HFF-Myc (cell line): ENCODE data around the gene FASN.

Source experiments
- DNase-seq: peaks from one replicate; pipeline ENCODE4 v3.0.0-alpha.2; 2011; ENCODE audit warnings: low read depth; ENCODE audit errors: extremely low read depth
- H3K4me3 ChIP-seq: replicated peaks from 2 replicates; pipeline ENCODE4 v1.5.1; 2011; ENCODE audit warnings: low read depth, mild to moderate bottlenecking, control low read depth, low read length
- CTCF ChIP-seq: IDR thresholded peaks from 2 replicates; pipeline ENCODE4 v1.5.1; 2012; ENCODE audit warnings: mild to moderate bottlenecking, low read depth, low read length, control low read depth; ENCODE audit errors: missing control alignments

The FASN gene

DNA sequence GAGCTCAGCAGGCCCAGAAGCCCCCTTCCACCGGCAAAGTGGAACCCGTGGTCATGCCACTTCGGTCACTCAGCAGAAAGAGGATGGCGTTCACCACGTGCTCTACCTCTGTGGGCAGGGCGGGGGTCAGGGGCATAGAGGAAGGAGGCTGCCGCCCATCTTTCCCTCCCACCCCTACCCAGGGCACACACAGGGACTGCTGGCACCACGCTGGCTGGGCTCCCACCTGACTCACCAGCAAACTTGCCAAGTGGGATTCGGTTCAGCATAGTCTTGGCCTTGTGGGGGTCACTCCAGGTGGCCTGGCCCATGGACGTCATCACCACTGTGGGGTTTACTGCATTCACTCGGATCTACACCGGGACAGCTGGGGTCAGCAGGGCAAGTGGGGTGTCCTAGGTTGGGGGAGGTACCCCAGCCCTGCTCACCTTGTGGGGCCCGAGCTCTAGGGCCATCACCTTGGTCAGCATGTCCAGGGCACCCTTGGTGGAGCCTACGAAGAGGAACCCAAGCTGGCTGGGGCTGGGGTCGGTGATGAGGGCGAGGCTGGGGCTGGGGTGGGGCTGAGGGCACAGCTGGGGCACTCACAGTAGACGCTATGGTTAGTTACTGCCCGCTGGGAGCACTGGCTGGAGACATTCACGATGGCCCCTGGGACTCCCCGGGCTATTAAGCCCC is 61.9 kb downstream of the FASN start:
- DNase-seq = no peak
- TF ChIP-seq CTCF = no peak
- H3K4me3 ChIP-seq = peak overlapping the region; percentile 78

DNA sequence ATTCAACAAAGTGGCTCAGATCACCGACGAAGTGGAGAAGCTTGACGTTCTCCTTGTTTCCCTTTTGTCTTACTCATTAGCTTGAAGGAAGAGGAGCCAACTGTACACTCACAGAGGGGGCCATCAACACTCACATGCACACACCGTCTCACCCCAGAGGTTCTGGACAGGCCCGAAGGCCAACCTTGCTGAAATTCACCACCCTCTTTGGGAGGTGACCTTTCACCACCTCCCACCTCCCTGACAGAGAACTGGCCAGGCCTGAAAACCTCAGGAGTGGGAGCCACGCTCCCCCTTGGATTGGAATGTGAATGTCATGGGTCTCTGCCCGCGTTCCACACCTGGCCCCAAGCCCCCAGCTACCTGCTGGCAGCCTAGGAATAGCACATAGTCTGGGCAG is 62.5 kb downstream of the FASN start:
- DNase-seq = no peak
- H3K4me3 ChIP-seq = no peak overlapping the region
- TF ChIP-seq CTCF = no peak

GRCh38 chr17:82034371-82035011 is 63.5 kb downstream of the FASN start:
- TF ChIP-seq CTCF = no peak
- no peak overlapping the region for H3K4me3 ChIP-seq
- no peak for DNase-seq

GRCh38 chr17:82033359-82034085 is 64.5 kb downstream of the FASN start:
- no peak for DNase-seq
- H3K4me3 ChIP-seq = no peak overlapping the region
- TF ChIP-seq CTCF = no peak

GRCh38 chr17:82031885-82032627 is 66.0 kb downstream of the FASN start:
- TF ChIP-seq CTCF = no peak
- no peak for DNase-seq
- peak overlapping the region; percentile 72 for H3K4me3 ChIP-seq

DNA sequence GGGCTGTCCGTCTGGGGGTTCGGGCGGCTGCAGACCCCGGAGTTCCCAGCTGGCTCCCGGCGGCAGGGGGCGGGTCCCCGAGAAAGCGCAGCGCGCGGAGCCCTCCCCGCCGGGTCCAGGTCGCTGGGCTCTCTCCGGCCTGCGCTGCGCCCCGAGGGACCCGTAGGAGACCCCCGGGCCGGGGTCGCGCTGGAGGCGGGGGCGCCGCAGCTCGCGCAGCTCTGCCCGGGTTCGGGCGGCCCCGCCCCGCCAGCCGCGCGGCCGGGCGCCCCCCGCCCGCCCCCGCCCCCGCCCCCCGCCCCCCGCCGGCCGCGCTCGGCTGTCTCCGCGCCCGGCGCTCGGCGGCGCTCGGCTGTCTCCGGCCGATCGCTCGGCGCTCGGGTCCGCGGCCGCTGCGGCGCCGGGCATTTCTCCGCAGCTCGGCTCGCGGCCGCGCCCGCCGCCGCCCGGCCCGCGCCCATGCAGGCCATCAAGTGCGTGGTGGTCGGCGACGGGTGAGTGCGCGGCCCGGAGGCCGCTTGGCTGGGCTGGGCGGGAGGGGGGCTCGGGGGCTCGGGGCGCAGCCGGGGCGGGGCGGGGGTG is 66.6 kb downstream of the FASN start, which contains the start of gene RAC3:
Gene RAC3 (plus strand): TSS at position 376 of the 582 bp plus-strand sequence. CDS start 84 bp downstream, at position 460.
- DNase-seq = no peak
- H3K4me3 ChIP-seq = peak within 1 kb of the TSS; percentile 72

More for the DNA sequence above, 66.6 kb downstream of the FASN start, which contains the start of gene RAC3:
- TF ChIP-seq CTCF = no peak
